Astrocyte (in vitro differentiated cells and primary cell): ENCODE measurements around the gene CFAP119. TPM values are rescaled to one million over a fixed set of nuclear protein-coding genes. Genes with fewer than 3 reads are reported as not detected.

Experiments used
- DNase-seq: peaks from one replicate; pipeline ENCODE4 v3.0.0-alpha.2; 2010; ENCODE audit warnings: low read depth
- FAIRE-seq: peaks from 2 replicates; lab custom pipeline; 2011; peaks lifted over from hg19 to GRCh38; lab: Jason Lieb, UNC
- H2AFZ ChIP-seq: 2 replicates; pipeline ENCODE4 v1.6.0; 2012; ENCODE audit warnings: low read depth, low read length, inconsistent platforms
- H3K27ac ChIP-seq: 2 replicates; pipeline ENCODE4 v1.5.1; 2011; ENCODE audit warnings: low read depth, low read length, inconsistent platforms
- H3K27me3 ChIP-seq: 2 replicates; pipeline ENCODE4 v1.6.0; 2011; ENCODE audit warnings: low read length, inconsistent platforms; ENCODE audit not compliant: insufficient read depth
- H3K36me3 ChIP-seq: 2 replicates; pipeline ENCODE4 v1.5.1; 2011; ENCODE audit warnings: low read length, inconsistent platforms; ENCODE audit not compliant: insufficient read depth
- H3K4me1 ChIP-seq: 2 replicates; pipeline ENCODE4 v1.5.1; 2011; ENCODE audit warnings: low read length, inconsistent platforms; ENCODE audit not compliant: insufficient read depth
- H3K4me2 ChIP-seq: 2 replicates; pipeline ENCODE4 v1.6.0; 2012; ENCODE audit warnings: low read length, inconsistent platforms
- H3K4me3 ChIP-seq: 2 replicates; pipeline ENCODE4 v1.5.1; 2011; ENCODE audit warnings: low read depth, mild to moderate bottlenecking, low read length, inconsistent platforms; ENCODE audit not compliant: insufficient read depth
- H3K79me2 ChIP-seq: 2 replicates; pipeline ENCODE4 v1.6.0; 2012; ENCODE audit warnings: mild to moderate bottlenecking, low read length, inconsistent platforms; ENCODE audit not compliant: insufficient read depth
- H3K9ac ChIP-seq: 2 replicates; pipeline ENCODE4 v1.6.0; 2012; ENCODE audit warnings: mild to moderate bottlenecking, low read length, inconsistent platforms
- H3K9me3 ChIP-seq: 2 replicates; pipeline ENCODE4 v1.5.1; 2012; ENCODE audit warnings: low read depth, mild to moderate bottlenecking, low read length, inconsistent platforms; ENCODE audit not compliant: insufficient read depth
- H4K20me1 ChIP-seq: 2 replicates; pipeline ENCODE4 v1.6.0; 2012; ENCODE audit warnings: low read length, inconsistent platforms; ENCODE audit not compliant: insufficient read depth
- H3K27ac Mint-ChIP-seq: one replicate; pipeline ENCODE4 v1.8.0; 2021; ENCODE audit warnings: mild to moderate bottlenecking, mixed read lengths; ENCODE audit not compliant: unreplicated experiment
- H3K27me3 Mint-ChIP-seq: one replicate; pipeline ENCODE4 v1.8.0; 2021; ENCODE audit warnings: low read depth, mixed read lengths; ENCODE audit not compliant: unreplicated experiment
- H3K36me3 Mint-ChIP-seq: one replicate; pipeline ENCODE4 v1.8.0; 2021; ENCODE audit warnings: low read depth, mixed read lengths; ENCODE audit not compliant: unreplicated experiment
- H3K4me1 Mint-ChIP-seq: one replicate; pipeline ENCODE4 v1.8.0; 2021; ENCODE audit warnings: low read depth, mixed read lengths; ENCODE audit not compliant: unreplicated experiment
- H3K4me3 Mint-ChIP-seq: one replicate; pipeline ENCODE4 v1.8.0; 2021; ENCODE audit warnings: mild to moderate bottlenecking, moderate library complexity, mixed read lengths; ENCODE audit not compliant: unreplicated experiment
- H3K9me3 Mint-ChIP-seq: one replicate; pipeline ENCODE4 v1.8.0; 2021; ENCODE audit warnings: mild to moderate bottlenecking, mixed read lengths; ENCODE audit not compliant: unreplicated experiment
- EZH2 ChIP-seq: IDR thresholded peaks from 2 replicates; pipeline ENCODE4 v1.6.1; 2012; ENCODE audit warnings: mild to moderate bottlenecking, low read length, inconsistent platforms; ENCODE audit not compliant: insufficient read depth
- total RNA-seq: library from RNA; stranded (reverse); gene quantifications from 2 replicates; pipeline ENCODE4 v1.2.1, GENCODE V29; 2021
- TF ChIP-seq, protein P1 (sequence below): IDR thresholded peaks from 2 replicates; pipeline ENCODE4 v1.5.1; 2011; ENCODE audit warnings: low read depth, mild to moderate bottlenecking, inconsistent platforms, low read length, moderate library complexity; ENCODE audit not compliant: insufficient read depth

Gene CFAP119
- total RNA-seq, 1 donor from 2014 or later: 4.0 TPM

DNA sequence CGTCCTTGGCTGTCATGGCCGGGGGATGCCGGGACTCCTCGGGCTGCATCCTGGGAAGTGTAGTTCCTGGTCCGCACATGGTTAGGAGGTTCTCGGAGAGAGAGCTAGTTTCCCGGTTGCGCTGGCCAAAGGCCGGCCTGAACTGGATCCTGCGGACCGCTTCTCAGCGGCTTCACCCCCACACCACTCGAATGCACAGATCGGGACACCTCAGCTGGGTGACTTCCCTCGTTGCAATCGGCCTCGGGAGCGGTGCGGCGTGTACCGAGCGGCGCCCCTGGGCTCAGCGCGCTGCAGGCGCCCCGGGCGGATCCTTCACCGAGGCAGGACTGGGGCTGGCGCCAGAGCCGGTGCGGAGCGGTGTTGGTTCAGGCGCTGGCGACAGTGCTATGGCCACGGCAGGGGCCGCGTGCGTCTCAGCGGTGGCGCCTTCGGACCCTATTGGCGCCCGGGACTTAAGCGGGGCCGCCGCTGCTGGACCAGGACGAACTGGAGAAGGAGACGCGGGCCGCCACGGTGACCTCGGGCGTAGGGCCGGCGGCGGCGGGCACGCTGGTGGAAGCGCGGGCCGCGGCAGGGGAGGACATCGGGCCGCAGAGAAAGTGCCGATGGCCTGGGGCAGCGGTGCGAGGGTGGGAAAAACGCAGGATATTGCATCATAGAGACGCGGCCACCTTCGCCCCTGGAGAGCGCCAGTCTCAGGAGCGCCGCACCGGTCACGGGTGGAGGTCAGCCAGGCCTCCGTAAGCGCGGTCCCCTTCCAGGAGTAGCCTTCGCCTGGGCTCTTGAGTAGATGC, 13.7 kb upstream of the CFAP119 start:
- H3K27ac Mint-ChIP-seq: peak overlapping the region; percentile 95
- peaks cover 14% of the 10 kb centered on the region for H3K36me3 Mint-ChIP-seq
- peak; percentile 66 for DNase-seq
- peaks cover 7% of the 10 kb centered on the region for H3K4me1 Mint-ChIP-seq
- H3K4me2 ChIP-seq: peak overlapping the region; percentile 98
- H3K4me1 ChIP-seq: peaks cover 15% of the 10 kb centered on the region
- H3K9me3 ChIP-seq: no peaks in the 10 kb centered on the region
- H3K9ac ChIP-seq: peak overlapping the region; percentile 89
- peaks cover 5% of the 10 kb centered on the region for H3K79me2 ChIP-seq
- H4K20me1 ChIP-seq: peaks cover 21% of the 10 kb centered on the region
- no peaks in the 10 kb centered on the region for H3K9me3 Mint-ChIP-seq
- no peak for TF ChIP-seq EZH2
- TF ChIP-seq, protein P1, sequence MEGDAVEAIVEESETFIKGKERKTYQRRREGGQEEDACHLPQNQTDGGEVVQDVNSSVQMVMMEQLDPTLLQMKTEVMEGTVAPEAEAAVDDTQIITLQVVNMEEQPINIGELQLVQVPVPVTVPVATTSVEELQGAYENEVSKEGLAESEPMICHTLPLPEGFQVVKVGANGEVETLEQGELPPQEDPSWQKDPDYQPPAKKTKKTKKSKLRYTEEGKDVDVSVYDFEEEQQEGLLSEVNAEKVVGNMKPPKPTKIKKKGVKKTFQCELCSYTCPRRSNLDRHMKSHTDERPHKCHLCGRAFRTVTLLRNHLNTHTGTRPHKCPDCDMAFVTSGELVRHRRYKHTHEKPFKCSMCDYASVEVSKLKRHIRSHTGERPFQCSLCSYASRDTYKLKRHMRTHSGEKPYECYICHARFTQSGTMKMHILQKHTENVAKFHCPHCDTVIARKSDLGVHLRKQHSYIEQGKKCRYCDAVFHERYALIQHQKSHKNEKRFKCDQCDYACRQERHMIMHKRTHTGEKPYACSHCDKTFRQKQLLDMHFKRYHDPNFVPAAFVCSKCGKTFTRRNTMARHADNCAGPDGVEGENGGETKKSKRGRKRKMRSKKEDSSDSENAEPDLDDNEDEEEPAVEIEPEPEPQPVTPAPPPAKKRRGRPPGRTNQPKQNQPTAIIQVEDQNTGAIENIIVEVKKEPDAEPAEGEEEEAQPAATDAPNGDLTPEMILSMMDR: no peak
- no peaks in the 10 kb centered on the region for H3K27me3 ChIP-seq
- H2AFZ ChIP-seq: peak overlapping the region; percentile 49
- H3K4me3 Mint-ChIP-seq: peak overlapping the region; percentile 91
- H3K4me3 ChIP-seq: peak overlapping the region; percentile 73
- H3K27me3 Mint-ChIP-seq: no peaks in the 10 kb centered on the region
- peak overlapping the region; percentile 68 for H3K27ac ChIP-seq
- H3K36me3 ChIP-seq: peaks cover 19% of the 10 kb centered on the region
- FAIRE-seq: no peak

GRCh38 chr16:30775131-30775391, 13.2 kb upstream of the CFAP119 start:
- no peak for FAIRE-seq
- H3K27me3 Mint-ChIP-seq: no peaks in the 10 kb centered on the region

More at GRCh38 chr16:30775131-30775391, 13.2 kb upstream of the CFAP119 start:
- Histone ChIP-seq H3K27me3 (no peaks in the 10 kb centered on the region), H3K4me3 (peak overlapping the region; percentile 73), H4K20me1 (peaks cover 18% of the 10 kb centered on the region), H3K79me2 (peaks cover 5% of the 10 kb centered on the region), H3K9me3 (no peaks in the 10 kb centered on the region), H2AFZ (no peak overlapping the region), H3K36me3 (peaks cover 22% of the 10 kb centered on the region), H3K4me2 (peak overlapping the region; percentile 98), H3K4me1 (peaks cover 15% of the 10 kb centered on the region), H3K27ac (no peak overlapping the region), H3K9ac (peak overlapping the region; percentile 89)
- DNase-seq: no peak
- H3K4me3 Mint-ChIP-seq: peak overlapping the region; percentile 91
- TF ChIP-seq, protein P1: no peak
- no peak for TF ChIP-seq EZH2
- peak overlapping the region; percentile 95 for H3K27ac Mint-ChIP-seq
- H3K4me1 Mint-ChIP-seq: peaks cover 7% of the 10 kb centered on the region
- H3K36me3 Mint-ChIP-seq: peaks cover 17% of the 10 kb centered on the region
- no peaks in the 10 kb centered on the region for H3K9me3 Mint-ChIP-seq
